ENCODE data around the gene DMKN.
"Not testable (repeated sequence)": the region's sequence is repeated elsewhere in the genome, so short reads cannot be mapped to it uniquely, and the experiment has no call there.

DNA sequence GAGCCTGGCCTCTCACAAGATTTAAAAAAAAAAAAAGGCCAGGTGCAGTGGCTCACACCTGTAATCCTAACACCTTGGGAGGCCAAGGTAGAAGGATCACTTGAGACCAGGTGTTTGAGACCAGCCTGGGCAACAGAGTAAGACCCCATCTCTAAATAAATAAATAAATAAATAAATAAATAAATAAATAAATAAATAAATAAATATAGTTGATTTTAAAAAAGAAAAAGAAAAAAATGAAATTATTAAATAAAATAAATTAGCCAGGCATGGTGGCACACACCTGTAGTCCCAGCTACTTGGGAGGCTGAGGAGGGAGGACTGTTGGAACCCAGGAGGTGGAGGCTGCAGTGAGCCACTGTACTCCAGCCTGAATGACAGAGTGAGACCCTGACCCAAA is 51.7 kb downstream of the DMKN start:
- TF ChIP-seq CTCF, POLR2AphosphoS5, POLR2A (IDR thresholded peaks at IDR 0.05): not testable (repeated sequence)
